GM19438 (cell line): ENCODE measurements around the gene ALPK1.

ENCODE experiments used
- ATAC-seq: cut with Tn5 transposase; IDR thresholded peaks from one replicate; pipeline ENCODE4 v1.9.1; 2021; ENCODE audit warnings: low read depth; ENCODE audit not compliant: unreplicated experiment

The ALPK1 gene

GRCh38 chr4:112321776-112322684 lies 24.9 kb downstream of the ALPK1 start:
- no peak for ATAC-seq

DNA sequence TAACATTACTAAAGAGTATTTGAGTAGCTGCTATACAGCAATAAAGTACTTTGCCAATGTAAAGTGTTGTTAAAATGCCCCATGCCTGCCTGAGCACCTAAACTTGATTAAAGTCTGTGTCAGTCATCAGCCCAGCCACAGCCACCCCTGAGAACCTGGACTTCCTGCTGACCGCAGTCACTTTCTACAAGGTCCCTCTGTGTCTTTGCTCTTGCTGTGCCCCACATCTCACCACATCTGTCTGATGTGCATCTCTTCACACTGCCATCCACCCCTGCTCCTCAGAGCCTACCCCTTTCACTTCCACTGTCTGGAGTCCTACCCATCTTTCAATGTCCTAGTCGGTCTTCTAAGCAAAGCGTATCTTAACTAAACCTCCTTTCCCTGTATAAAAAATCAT lies 25.7 kb downstream of the ALPK1 start:
- no peak for ATAC-seq

DNA sequence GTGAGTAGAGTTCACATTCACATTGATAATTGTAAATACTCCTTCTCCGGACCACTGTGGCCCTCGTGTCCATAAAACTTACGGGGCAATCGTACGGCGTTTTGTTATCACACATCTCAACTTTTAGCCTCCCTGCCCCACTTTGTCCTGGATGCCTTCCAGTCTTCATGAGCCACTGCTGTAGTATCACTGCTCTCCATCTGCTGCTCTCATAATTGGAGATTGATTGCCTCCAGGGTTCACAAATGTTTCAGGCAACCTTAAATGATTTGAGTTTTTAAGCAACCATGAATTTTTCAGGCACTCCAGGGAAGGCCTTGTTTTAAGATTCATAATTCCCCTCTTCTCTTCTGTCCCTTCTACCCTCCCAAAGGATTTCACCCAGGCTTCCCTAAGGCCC lies 28.4 kb downstream of the ALPK1 start:
- no peak for ATAC-seq

- peak; percentile 59 for ATAC-seq
These were observed 31.0 kb downstream of the ALPK1 start for GRCh38 chr4:112327965-112328733.

- no peak for ATAC-seq
These were observed 31.6 kb downstream of the ALPK1 start for GRCh38 chr4:112328734-112329130.

DNA sequence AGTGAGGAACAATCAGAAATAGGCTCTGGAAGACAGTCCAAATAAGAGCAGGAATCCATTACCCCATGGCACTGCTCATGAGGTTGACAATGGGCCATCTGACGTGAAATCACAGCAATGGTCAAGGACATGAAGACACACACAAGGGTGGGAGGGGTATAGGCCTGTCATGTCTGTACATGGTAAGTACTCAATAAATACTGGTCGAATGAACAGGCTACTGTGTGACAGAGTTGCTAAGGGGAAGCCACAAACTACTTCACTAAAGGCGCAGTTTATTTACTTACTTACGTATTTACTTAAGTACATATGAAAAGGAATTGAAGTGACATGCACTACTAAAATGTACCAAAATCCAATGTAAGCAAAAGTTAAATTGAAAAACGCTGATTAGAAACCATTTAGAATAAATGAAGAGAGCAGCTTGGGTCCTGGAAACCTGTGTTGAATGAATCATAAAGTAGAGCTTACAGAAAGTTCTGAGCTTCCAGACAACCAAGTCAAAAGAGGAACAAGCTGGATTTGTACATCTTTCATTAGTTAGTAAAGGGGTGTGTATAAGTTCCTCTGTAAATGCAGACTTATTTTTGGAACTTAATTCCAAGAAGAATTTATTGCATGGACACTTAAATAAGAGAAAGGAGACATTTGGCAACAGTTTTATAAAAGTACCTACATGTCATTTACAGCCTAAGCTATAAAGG lies 32.7 kb downstream of the ALPK1 start:
- ATAC-seq, result no peak

GRCh38 chr4:112330921-112331320 lies 33.8 kb downstream of the ALPK1 start:
- ATAC-seq, result no peak

DNA sequence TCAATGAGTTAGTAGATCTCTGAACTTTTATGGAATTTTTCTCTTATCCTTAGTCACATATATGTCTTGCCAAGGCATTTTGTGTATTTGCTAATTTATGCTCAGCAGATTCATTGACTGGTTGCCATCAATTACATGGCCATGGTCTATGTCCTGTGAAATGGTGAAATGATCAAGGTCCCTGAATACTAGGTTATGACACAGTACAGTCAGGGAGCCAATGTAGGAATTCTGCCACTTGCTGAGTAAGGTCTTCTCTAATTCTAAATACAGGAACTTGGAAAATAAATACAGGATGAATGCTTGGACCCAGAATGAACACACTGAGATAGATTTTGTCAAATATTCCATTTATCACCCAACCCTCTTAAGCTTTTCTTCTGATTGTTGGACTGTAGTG lies 35.2 kb downstream of the ALPK1 start:
- no peak for ATAC-seq

DNA sequence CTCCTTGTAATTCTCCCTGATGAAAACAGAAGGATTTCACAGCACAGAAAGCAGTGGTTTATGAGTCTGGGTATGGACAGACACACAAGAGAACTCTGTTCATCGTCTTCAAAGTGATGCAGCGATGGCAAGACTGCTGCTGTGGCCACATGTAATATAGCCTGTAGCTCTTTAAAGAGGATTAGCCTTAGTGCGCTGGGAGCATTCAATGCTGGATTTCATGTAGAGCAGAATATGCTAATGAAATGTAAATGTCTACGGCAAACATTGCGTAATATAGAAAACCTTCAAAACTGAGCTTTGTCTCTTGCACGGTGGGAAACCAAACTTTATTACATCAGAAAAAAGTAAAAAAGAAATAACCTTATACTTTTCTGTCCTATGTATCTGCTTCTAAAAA lies 42.9 kb downstream of the ALPK1 start:
- no peak for ATAC-seq

- ATAC-seq, result no peak
These were observed 43.9 kb downstream of the ALPK1 start for GRCh38 chr4:112341033-112341432.

DNA sequence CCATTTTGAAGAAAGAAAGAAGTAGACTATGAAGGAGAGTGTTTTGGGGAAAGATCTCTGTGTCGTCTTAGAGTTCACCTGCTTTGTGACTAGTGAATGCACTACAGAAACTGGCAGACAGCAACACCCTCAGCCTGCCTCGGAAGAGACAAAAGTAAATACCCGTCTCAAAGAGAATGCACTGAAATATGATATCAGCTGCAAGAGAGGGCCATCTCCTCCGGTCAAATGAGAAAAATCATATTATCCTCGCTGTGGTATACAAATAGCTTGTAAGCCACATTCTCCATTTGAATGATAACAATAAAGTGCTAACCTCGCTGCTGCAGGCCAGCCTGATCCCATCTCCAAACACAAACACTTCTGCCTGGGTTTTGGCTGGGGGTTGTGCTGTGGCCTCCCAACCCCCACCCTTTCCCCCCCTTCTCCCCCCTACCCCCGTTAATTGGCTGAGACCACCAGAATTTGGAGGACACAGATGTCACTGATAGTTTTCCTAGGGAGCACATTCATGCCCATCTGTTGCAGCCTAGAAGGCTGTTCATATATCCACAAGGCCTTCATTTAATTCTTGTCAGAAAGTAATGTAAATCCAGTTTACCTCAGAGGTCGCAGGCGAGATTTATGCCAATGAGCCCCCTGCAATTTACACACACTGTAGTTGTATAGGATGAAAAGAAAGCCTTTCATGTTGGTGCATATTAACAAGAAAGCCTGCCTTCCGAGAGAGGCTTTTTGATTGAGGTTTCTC lies 46.3 kb downstream of the ALPK1 start:
- no peak for ATAC-seq

DNA sequence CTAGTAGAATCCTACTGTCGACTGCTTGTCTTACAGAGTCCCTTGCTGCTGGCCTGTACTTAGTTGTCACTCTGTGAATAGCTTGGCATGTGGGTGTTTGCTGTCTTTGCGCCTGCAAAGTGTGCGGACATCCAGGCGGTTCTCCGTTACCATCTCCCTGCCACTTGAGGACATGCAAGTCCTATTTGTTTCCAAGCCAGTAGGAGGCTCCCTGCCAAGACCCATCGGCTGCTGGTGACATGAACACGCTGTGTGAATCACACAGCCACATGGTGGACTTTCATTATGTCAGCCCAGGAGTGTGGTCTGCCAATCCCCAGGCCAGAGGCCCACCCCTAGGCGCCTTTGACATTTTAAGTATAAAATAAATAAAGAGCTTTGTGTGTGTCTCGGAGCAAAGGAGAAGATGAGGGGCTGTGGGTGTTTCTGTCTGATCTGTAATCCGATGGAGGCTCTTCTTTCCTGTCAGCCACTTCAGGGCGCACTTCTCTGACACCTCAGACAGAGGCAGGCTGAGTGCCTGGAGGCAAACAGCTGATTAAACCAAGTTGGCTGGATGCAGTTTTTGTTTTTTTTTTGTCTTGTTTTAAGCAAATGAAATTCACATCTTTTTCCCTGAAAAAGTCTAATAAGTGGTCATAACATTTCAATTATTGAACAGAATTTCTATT lies 51.5 kb downstream of the ALPK1 start:
- no peak for ATAC-seq

DNA sequence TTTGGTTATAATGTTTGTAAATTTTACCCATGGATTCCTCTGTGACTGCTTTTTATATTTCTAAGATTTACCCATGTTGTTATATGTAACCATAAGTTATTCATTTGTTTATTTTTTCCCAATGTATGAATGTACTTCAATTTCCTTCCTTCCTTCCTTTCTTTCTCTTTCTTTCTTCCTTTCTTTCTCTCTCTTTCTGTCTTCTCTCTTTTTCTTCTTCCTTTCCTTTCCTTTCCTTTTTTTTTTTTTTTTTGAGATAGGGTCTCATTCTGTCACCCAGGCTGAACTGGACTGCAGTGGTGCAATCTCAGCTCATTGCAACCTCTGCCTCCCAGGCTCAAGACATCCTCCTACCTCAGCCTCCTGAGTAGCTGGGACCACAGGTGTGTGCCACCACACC lies 55.6 kb downstream of the ALPK1 start:
- no peak for ATAC-seq

DNA sequence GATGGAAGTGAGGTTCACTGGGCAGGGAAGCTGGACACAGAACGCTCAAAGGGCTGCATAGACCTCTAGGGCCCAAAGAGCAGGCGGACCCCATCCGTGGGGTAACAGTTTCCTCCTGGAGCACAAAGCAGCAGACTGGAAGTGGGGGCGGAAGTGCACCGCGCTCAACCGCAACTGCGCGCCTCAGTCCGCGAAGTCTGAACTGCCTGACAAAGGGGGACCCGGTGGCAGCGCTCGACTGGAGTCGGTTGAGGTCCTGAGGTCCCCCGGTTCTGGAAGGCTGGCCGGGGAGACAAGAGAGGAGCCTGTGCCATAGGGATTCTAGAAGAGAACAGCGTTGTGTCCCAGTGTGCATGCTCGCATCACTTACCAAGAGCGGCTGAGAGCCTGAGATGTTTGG lies 58.5 kb downstream of the ALPK1 start:
- no peak for ATAC-seq

- no peak for ATAC-seq
These were observed 60.3 kb downstream of the ALPK1 start for GRCh38 chr4:112357453-112357852.

DNA sequence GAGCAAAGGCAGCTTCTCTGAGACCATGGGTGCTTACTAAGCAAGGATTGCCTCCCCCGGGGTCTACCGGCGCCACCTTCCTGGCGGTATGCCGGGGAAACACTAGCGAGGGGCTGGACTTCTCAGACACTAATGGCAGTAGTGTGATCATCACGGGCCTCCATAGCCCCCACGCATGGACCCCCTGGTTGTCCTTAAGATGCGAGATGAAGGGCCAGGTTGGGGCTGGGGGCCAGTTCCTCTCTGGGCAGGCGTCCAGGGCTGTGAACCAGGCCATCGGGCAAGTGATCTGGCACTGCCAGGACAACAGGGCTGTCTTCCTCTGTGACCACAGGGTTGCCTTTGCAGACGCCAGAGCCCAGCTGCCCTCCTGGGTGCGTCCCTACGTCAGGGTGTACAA lies 60.7 kb downstream of the ALPK1 start:
- no peak for ATAC-seq

GRCh38 chr4:112358415-112358814 lies 61.2 kb downstream of the ALPK1 start:
- no peak for ATAC-seq

DNA sequence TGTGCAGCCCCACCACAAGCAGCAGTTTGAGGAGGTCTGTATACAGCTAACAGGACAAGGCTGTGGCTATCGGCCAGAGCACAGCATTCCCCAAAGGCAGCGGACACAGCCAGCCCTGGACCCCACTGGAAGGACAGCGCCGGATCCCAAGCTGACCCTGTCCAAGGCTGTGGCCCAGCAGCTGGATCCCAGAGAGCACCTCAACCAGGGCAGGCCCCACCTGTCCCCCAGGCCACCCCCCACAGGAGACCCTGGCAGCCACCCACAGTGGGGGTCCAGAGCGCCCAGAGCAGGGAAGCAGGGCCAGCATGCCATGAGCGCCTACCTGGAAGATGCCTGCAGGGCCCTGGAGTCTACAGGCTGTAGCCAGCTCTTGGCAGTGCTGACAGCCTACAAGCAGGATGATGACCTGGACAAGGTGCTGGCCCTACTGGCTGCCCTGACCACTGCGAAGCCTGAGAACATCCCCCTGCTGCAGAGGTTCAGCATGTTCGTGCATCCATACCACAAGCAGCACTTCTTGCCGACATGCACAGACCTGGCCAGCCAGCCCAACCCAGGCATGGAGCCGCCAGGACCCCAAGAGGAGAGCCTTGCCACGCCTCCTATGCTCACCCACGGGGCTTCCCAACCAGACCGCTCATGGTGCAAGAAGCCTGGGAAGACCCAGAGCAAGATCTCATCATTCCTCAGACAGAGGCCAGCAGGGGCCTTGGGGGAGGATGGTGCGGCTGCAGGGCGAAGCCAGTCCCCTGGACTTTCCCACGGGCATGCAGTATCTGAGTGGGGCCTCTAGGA lies 62.0 kb downstream of the ALPK1 start:
- ATAC-seq, result no peak

GRCh38 chr4:112361181-112361791 lies 64.1 kb downstream of the ALPK1 start:
- peak; percentile 67 for ATAC-seq
